HEK293 (cell line): ENCODE results near the gene HLA-DMB.

ENCODE experiments used
- BCL11A ChIP-seq: fragments of 450-650 bp; formaldehyde crosslinking; IDR thresholded peaks from 2 replicates; pipeline ENCODE4 v1.5.1; 2016; ENCODE audit warnings: low read depth, missing biosample characterization, missing genetic modification characterization
- OVOL3 ChIP-seq: fragments of 450-650 bp; formaldehyde crosslinking; IDR thresholded peaks from 2 replicates; pipeline ENCODE4 v1.5.1; 2016; ENCODE audit warnings: missing biosample characterization, missing genetic modification characterization
- ZNF239 ChIP-seq: fragments of 450-650 bp; formaldehyde crosslinking; IDR thresholded peaks from 2 replicates; pipeline ENCODE4 v1.5.1; 2016; ENCODE audit warnings: missing biosample characterization, missing genetic modification characterization
- ZNF302 ChIP-seq: fragments of 450-650 bp; formaldehyde crosslinking; IDR thresholded peaks from 2 replicates; pipeline ENCODE4 v1.5.1; 2016; ENCODE audit warnings: missing biosample characterization, missing genetic modification characterization, low read depth
- ZNF391 ChIP-seq: fragments of 450-650 bp; formaldehyde crosslinking; IDR thresholded peaks from 2 replicates; pipeline ENCODE4 v1.5.1; 2016; ENCODE audit warnings: low read depth, missing biosample characterization, missing genetic modification characterization, borderline replicate concordance
- ZNF521 ChIP-seq: fragments of 450-650 bp; formaldehyde crosslinking; IDR thresholded peaks from 2 replicates; pipeline ENCODE4 v1.5.1; 2017; ENCODE audit warnings: missing biosample characterization, mild to moderate bottlenecking, missing genetic modification characterization
- ZNF629 ChIP-seq: fragments of 450-650 bp; formaldehyde crosslinking; IDR thresholded peaks from 2 replicates; pipeline ENCODE4 v1.5.1; 2017; ENCODE audit warnings: missing biosample characterization, missing genetic modification characterization
- ZNF791 ChIP-seq: fragments of 450-650 bp; formaldehyde crosslinking; IDR thresholded peaks from 2 replicates; pipeline ENCODE4 v1.5.1; 2016; ENCODE audit warnings: missing biosample characterization, missing genetic modification characterization
- TF ChIP-seq, protein P1 (sequence below): fragments of 450-650 bp; formaldehyde crosslinking; IDR thresholded peaks from 2 replicates; pipeline ENCODE4 v1.5.1; 2016; ENCODE audit warnings: missing biosample characterization, missing genetic modification characterization
- TF ChIP-seq, protein P2 (sequence below): fragments of 450-650 bp; formaldehyde crosslinking; IDR thresholded peaks from 2 replicates; pipeline ENCODE4 v1.5.1; 2017; ENCODE audit warnings: missing biosample characterization, missing genetic modification characterization
- TF ChIP-seq, protein P3 (sequence below): fragments of 450-650 bp; formaldehyde crosslinking; IDR thresholded peaks from 2 replicates; pipeline ENCODE4 v1.5.1; 2016; ENCODE audit warnings: missing biosample characterization, missing genetic modification characterization
- TF ChIP-seq, protein P4 (sequence below): fragments of 450-650 bp; formaldehyde crosslinking; IDR thresholded peaks from 2 replicates; pipeline ENCODE4 v1.5.1; 2017; ENCODE audit warnings: missing biosample characterization, mild to moderate bottlenecking, missing genetic modification characterization, moderate library complexity

DNA sequence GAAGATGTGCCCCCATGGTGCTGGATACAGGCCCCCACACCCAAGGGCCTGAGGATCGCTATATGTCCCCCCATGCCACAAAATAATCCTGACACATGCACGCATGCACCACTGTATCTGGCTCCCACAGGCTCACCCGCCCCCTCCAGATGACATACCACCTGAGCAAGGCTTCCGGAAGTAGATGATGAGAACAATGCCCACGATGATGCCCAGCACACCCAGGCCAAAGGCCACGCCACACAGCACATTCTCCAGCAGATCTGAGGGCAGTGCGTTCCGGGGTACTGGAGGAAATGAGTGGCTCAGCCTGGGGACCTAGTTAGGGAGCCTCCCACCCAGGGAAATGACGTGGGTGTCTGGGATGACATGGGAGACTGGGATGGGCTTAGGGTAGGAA, 8.3 kb upstream of the HLA-DMB start:
- TF ChIP-seq ZNF391 (no peak), ZNF521 (tag by site-specific recombination) (no peak), BCL11A (no peak), ZNF239 (no peak), OVOL3 (tag by site-specific recombination) (no peak), ZNF791 (no peak), ZNF629 (tag by site-specific recombination) (no peak), ZNF302 (tag by site-specific recombination) (no peak)
- TF ChIP-seq, protein P1, sequence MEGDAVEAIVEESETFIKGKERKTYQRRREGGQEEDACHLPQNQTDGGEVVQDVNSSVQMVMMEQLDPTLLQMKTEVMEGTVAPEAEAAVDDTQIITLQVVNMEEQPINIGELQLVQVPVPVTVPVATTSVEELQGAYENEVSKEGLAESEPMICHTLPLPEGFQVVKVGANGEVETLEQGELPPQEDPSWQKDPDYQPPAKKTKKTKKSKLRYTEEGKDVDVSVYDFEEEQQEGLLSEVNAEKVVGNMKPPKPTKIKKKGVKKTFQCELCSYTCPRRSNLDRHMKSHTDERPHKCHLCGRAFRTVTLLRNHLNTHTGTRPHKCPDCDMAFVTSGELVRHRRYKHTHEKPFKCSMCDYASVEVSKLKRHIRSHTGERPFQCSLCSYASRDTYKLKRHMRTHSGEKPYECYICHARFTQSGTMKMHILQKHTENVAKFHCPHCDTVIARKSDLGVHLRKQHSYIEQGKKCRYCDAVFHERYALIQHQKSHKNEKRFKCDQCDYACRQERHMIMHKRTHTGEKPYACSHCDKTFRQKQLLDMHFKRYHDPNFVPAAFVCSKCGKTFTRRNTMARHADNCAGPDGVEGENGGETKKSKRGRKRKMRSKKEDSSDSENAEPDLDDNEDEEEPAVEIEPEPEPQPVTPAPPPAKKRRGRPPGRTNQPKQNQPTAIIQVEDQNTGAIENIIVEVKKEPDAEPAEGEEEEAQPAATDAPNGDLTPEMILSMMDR (tag by site-specific recombination) = no peak
- TF ChIP-seq, protein P2, sequence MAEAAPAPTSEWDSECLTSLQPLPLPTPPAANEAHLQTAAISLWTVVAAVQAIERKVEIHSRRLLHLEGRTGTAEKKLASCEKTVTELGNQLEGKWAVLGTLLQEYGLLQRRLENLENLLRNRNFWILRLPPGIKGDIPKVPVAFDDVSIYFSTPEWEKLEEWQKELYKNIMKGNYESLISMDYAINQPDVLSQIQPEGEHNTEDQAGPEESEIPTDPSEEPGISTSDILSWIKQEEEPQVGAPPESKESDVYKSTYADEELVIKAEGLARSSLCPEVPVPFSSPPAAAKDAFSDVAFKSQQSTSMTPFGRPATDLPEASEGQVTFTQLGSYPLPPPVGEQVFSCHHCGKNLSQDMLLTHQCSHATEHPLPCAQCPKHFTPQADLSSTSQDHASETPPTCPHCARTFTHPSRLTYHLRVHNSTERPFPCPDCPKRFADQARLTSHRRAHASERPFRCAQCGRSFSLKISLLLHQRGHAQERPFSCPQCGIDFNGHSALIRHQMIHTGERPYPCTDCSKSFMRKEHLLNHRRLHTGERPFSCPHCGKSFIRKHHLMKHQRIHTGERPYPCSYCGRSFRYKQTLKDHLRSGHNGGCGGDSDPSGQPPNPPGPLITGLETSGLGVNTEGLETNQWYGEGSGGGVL = no peak
- TF ChIP-seq, protein P3, sequence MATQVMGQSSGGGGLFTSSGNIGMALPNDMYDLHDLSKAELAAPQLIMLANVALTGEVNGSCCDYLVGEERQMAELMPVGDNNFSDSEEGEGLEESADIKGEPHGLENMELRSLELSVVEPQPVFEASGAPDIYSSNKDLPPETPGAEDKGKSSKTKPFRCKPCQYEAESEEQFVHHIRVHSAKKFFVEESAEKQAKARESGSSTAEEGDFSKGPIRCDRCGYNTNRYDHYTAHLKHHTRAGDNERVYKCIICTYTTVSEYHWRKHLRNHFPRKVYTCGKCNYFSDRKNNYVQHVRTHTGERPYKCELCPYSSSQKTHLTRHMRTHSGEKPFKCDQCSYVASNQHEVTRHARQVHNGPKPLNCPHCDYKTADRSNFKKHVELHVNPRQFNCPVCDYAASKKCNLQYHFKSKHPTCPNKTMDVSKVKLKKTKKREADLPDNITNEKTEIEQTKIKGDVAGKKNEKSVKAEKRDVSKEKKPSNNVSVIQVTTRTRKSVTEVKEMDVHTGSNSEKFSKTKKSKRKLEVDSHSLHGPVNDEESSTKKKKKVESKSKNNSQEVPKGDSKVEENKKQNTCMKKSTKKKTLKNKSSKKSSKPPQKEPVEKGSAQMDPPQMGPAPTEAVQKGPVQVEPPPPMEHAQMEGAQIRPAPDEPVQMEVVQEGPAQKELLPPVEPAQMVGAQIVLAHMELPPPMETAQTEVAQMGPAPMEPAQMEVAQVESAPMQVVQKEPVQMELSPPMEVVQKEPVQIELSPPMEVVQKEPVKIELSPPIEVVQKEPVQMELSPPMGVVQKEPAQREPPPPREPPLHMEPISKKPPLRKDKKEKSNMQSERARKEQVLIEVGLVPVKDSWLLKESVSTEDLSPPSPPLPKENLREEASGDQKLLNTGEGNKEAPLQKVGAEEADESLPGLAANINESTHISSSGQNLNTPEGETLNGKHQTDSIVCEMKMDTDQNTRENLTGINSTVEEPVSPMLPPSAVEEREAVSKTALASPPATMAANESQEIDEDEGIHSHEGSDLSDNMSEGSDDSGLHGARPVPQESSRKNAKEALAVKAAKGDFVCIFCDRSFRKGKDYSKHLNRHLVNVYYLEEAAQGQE (tag by site-specific recombination) = no peak
- TF ChIP-seq, protein P4, sequence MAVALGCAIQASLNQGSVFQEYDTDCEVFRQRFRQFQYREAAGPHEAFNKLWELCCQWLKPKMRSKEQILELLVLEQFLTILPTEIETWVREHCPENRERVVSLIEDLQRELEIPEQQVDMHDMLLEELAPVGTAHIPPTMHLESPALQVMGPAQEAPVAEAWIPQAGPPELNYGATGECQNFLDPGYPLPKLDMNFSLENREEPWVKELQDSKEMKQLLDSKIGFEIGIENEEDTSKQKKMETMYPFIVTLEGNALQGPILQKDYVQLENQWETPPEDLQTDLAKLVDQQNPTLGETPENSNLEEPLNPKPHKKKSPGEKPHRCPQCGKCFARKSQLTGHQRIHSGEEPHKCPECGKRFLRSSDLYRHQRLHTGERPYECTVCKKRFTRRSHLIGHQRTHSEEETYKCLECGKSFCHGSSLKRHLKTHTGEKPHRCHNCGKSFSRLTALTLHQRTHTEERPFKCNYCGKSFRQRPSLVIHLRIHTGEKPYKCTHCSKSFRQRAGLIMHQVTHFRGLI = no peak
